ENCODE data around the gene TMEM192.

The TMEM192 gene

GRCh38 chr4:165070560-165070959 lies 42.1 kb downstream of the TMEM192 start:
- DNase-seq (ENCODE audit: low read depth) = peak; percentile 2
- no peak for TF ChIP-seq CTCF (conservative IDR thresholded peaks at IDR 0.05; ENCODE audit: low read depth, low read length)
- H3K4me3 ChIP-seq (ENCODE audit: low read depth, low read length) = no peak overlapping the region

GRCh38 chr4:165060938-165061337 lies 51.7 kb downstream of the TMEM192 start:
- peak; percentile 9 for DNase-seq (ENCODE audit: low read depth)
- TF ChIP-seq CTCF (conservative IDR thresholded peaks at IDR 0.05; ENCODE audit: low read depth, low read length) = peak; percentile 24

GRCh38 chr4:165059386-165059785 lies 53.3 kb downstream of the TMEM192 start:
- no peak overlapping the region for H3K4me3 ChIP-seq (ENCODE audit: low read depth, low read length)
- DNase-seq (ENCODE audit: low read depth) = peak; percentile 2
- TF ChIP-seq CTCF (conservative IDR thresholded peaks at IDR 0.05; ENCODE audit: low read depth, low read length) = no peak

More at GRCh38 chr4:165060938-165061337, 51.7 kb downstream of the TMEM192 start:
- H3K4me3 ChIP-seq (ENCODE audit: low read depth, low read length) = no peak overlapping the region

- no peak for TF ChIP-seq CTCF (conservative IDR thresholded peaks at IDR 0.05; ENCODE audit: low read depth, low read length)
- no peak overlapping the region for H3K4me3 ChIP-seq (ENCODE audit: low read depth, low read length)
- DNase-seq (ENCODE audit: low read depth) = no peak
Observed at GRCh38 chr4:165058666-165059065, 54.0 kb downstream of the TMEM192 start.

GRCh38 chr4:165055601-165056000 lies 57.1 kb downstream of the TMEM192 start:
- H3K4me3 ChIP-seq (ENCODE audit: low read depth, low read length) = no peak overlapping the region
- DNase-seq (ENCODE audit: low read depth) = no peak
- no peak for TF ChIP-seq CTCF (conservative IDR thresholded peaks at IDR 0.05; ENCODE audit: low read depth, low read length)

- no peak within 1 kb of the TSS for H3K4me3 ChIP-seq (ENCODE audit: low read depth, low read length)
- no peak for TF ChIP-seq CTCF (conservative IDR thresholded peaks at IDR 0.05; ENCODE audit: low read depth, low read length)
- no peak for DNase-seq (ENCODE audit: low read depth)
Observed at GRCh38 chr4:165053645-165054044, 59.0 kb downstream of the TMEM192 start, which contains the start of gene TRIM75. Gene TRIM75 (plus strand): TSS chr4:165053866. CDS start chr4:165059148, 5,282 bp downstream.

GRCh38 chr4:165052627-165053026 lies 60.0 kb downstream of the TMEM192 start:
- no peak overlapping the region for H3K4me3 ChIP-seq (ENCODE audit: low read depth, low read length)
- no peak for DNase-seq (ENCODE audit: low read depth)
- no peak for TF ChIP-seq CTCF (conservative IDR thresholded peaks at IDR 0.05; ENCODE audit: low read depth, low read length)
